ENCODE results near the gene PER2.

PER2 gene

GRCh38 chr2:238296638-238297457, 8.4 kb upstream of the PER2 start:
- Histone ChIP-seq H3K9ac (ENCODE audit: low read depth, low read length) (no peak overlapping the region), H3K4me3 (ENCODE audit: low read depth, low read length) (no peak overlapping the region), H3K27me3 (ENCODE audit: control insufficient read depth, insufficient read depth, low read length) (no peaks in the 10 kb centered on the region), H3K4me1 (ENCODE audit: control insufficient read depth, insufficient read depth, low read length) (no peaks in the 10 kb centered on the region), H3K9me3 (ENCODE audit: control insufficient read depth, insufficient read depth, low read length) (no peaks in the 10 kb centered on the region), H3K36me3 (ENCODE audit: control insufficient read depth, insufficient read depth, low read length) (no peaks in the 10 kb centered on the region), H3K27ac (ENCODE audit: low read depth, low read length) (no peak overlapping the region)

DNA sequence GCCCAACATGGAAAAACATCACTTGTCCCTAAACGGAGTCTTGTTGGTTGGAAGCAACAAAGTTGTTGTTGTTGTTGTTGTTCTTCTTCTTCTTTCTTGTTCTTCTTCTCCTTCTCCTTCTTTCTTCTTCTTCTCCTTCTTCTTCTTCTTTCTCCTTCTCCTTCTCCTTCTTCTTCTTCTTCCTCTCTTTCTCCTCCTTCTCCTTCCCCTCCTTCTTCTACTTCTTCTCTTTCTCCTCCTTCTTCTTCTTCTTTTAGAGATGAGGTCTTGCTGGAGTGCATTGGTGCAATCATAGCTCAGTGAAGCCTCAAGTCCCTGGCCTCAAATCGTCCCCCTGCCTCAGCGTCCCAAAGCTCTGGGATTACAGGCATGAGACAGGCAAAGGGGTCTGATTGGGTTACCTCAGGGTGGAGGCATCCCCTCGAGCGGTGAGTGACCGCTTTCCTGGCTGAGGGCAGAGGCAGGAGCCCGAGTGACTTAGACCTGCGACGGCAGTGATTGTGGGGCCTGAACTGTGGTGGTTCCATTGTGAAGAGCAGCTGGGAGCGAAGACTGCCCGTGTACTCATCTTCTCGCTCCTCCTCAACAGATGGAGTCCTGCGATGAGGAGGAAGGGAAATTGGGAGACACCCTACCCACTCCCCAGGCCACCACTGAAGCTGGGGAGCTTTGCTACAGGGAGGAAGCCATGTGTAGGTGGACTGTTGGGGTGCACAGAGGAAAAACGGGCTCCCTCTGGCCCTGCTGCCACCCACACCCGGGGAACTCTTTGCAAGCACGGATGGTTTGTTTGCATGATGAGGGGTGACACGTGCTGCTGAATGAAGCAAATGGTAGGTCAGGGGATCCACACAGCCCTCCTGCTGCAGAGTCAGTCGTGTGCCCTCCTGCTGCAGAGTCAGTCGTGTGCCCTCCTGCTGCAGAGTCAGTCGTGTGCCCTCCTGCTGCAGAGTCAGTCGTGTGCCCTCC, 7.0 kb upstream of the PER2 start:
- H3K4me1 ChIP-seq (ENCODE audit: control insufficient read depth, insufficient read depth, low read length) = peaks cover 3% of the 10 kb centered on the region; the same call in 1 of the 2 replicates
- no peaks in the 10 kb centered on the region for H3K9me3 ChIP-seq (ENCODE audit: control insufficient read depth, insufficient read depth, low read length)
- H3K27ac ChIP-seq (ENCODE audit: low read depth, low read length) = no peak overlapping the region
- H3K27me3 ChIP-seq (ENCODE audit: control insufficient read depth, insufficient read depth, low read length) = no peaks in the 10 kb centered on the region
- H3K4me3 ChIP-seq (ENCODE audit: low read depth, low read length) = no peak overlapping the region
- no peaks in the 10 kb centered on the region for H3K36me3 ChIP-seq (ENCODE audit: control insufficient read depth, insufficient read depth, low read length)
- H3K9ac ChIP-seq (ENCODE audit: low read depth, low read length) = no peak overlapping the region

- H3K9ac ChIP-seq (ENCODE audit: low read depth, low read length) = no peak overlapping the region
- H3K4me3 ChIP-seq (ENCODE audit: low read depth, low read length) = no peak overlapping the region
- H3K27ac ChIP-seq (ENCODE audit: low read depth, low read length) = no peak overlapping the region
- no peaks in the 10 kb centered on the region for H3K27me3 ChIP-seq (ENCODE audit: control insufficient read depth, insufficient read depth, low read length)
- H3K36me3 ChIP-seq (ENCODE audit: control insufficient read depth, insufficient read depth, low read length) = no peaks in the 10 kb centered on the region
- peaks cover 11% of the 10 kb centered on the region for H3K4me1 ChIP-seq (ENCODE audit: control insufficient read depth, insufficient read depth, low read length)
- H3K9me3 ChIP-seq (ENCODE audit: control insufficient read depth, insufficient read depth, low read length) = no peaks in the 10 kb centered on the region
Measured at GRCh38 chr2:238294393-238295143, 6.2 kb upstream of the PER2 start.

DNA sequence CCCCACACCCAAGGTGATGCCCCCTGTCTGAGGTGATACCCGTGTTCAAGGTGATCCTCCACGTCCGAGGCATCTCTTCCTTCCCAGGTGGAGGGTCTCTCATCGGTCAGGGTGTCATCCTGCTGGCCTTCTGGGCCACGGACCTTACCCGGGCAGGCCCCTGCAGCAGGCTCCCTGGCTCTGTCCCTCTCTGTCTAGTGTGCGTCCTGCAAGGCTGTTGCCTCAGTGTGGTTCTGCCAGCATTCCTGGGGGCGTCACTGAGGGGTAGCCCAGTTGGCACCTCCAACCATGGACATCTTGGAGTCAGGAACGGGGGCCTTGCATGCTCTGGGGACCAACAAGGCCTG, 5.6 kb upstream of the PER2 start:
- H3K36me3 ChIP-seq (ENCODE audit: control insufficient read depth, insufficient read depth, low read length) = no peaks in the 10 kb centered on the region
- no peak overlapping the region for H3K27ac ChIP-seq (ENCODE audit: low read depth, low read length)
- no peaks in the 10 kb centered on the region for H3K27me3 ChIP-seq (ENCODE audit: control insufficient read depth, insufficient read depth, low read length)
- H3K4me3 ChIP-seq (ENCODE audit: low read depth, low read length) = no peak overlapping the region
- H3K4me1 ChIP-seq (ENCODE audit: control insufficient read depth, insufficient read depth, low read length) = peaks cover 15% of the 10 kb centered on the region
- no peaks in the 10 kb centered on the region for H3K9me3 ChIP-seq (ENCODE audit: control insufficient read depth, insufficient read depth, low read length)
- H3K9ac ChIP-seq (ENCODE audit: low read depth, low read length) = no peak overlapping the region

DNA sequence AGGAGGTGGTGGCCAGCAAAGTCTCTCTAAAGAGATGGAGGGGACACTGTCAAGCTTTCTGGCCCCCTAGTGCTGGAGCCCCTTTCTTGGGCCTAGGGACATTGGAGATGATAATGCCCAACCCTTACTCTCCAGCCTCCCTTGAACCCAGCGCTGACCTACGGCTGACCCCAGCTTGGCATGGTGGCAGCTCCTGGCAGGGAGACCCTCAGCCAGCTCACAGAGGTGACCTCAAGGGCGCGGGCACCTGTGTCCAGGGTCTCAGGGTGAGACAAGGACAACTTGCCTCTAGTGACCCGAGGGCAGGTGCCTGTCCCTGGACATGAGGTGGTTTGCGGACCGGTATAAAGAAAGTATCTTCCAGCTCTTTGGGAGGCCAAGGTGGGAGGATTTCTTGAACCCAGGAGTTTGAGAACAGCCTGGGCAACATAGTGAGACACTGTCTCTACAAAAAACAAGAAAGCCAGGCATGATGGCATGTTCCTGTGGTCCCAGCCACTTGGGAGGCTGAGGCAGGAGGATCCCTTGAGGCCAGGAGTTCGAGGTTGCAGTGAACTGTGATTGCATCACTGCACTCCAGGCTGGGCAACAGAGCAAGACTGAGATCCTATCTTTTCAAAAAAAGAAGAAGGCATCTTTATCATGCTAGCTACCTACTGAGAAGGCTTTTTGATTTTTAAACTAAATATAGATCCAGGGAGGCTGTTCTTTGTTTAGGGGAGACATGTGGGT, 3.3 kb upstream of the PER2 start:
- Histone ChIP-seq H3K9ac (ENCODE audit: low read depth, low read length) (no peak overlapping the region), H3K27ac (ENCODE audit: low read depth, low read length) (no peak overlapping the region), H3K4me3 (ENCODE audit: low read depth, low read length) (no peak overlapping the region), H3K27me3 (ENCODE audit: control insufficient read depth, insufficient read depth, low read length) (0 out of 2 replicates have a peak, but pooled peaks cover 4% of the 10 kb centered on the region), H3K4me1 (ENCODE audit: control insufficient read depth, insufficient read depth, low read length) (peaks cover 15% of the 10 kb centered on the region), H3K9me3 (ENCODE audit: control insufficient read depth, insufficient read depth, low read length) (no peaks in the 10 kb centered on the region), H3K36me3 (ENCODE audit: control insufficient read depth, insufficient read depth, low read length) (no peaks in the 10 kb centered on the region)

DNA sequence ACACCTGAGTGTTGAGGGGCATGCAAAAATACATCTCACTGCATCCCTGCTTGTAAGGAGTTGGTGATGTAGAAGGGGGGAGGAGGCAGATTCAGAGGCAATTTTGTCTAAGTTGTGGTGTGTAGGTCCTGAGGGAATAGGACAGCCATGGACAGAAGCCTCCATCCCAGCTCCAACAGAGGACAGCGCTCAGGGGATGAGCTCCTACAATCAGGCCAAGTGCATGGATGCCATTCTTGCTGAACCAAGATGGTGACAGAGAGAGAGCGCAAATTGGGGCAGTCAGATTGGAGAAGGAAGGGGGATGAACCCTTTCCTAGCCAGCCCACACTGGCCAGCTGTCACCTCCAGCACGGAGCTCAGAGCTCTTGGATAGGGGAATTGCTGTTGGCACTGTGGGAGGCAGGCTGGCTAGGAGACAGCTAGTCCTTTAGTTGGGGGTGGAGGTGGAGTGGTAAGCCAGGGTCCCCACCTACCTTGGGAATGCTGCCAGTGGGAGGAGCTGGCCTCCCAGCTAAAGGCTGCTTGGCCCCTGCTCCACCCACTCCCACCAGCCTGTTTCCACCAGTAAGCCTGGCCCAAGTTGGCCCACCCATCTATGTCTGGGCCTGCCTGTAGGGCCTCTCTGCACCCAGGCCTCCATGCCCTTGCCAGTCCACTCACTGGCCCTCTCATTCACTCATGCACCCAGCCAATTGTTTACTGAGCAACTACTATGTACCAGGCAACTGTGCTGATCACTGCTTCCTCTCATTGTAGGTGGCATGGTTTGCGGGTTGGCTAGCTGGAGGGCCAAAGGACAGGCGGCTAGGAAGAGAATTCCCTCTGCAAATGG, 2.5 kb upstream of the PER2 start:
- Histone ChIP-seq H3K27me3 (ENCODE audit: control insufficient read depth, insufficient read depth, low read length) (0 out of 2 replicates have a peak, but pooled peaks cover 4% of the 10 kb centered on the region), H3K4me1 (ENCODE audit: control insufficient read depth, insufficient read depth, low read length) (peaks cover 21% of the 10 kb centered on the region), H3K36me3 (ENCODE audit: control insufficient read depth, insufficient read depth, low read length) (no peaks in the 10 kb centered on the region), H3K27ac (ENCODE audit: low read depth, low read length) (peak overlapping the region; percentile 65), H3K9me3 (ENCODE audit: control insufficient read depth, insufficient read depth, low read length) (no peaks in the 10 kb centered on the region), H3K4me3 (ENCODE audit: low read depth, low read length) (no peak overlapping the region), H3K9ac (ENCODE audit: low read depth, low read length) (no peak overlapping the region)

GRCh38 chr2:238290091-238290509, 1.7 kb upstream of the PER2 start:
- H3K9me3 ChIP-seq (ENCODE audit: control insufficient read depth, insufficient read depth, low read length) = no peaks in the 10 kb centered on the region
- H3K27me3 ChIP-seq (ENCODE audit: control insufficient read depth, insufficient read depth, low read length) = 0 out of 2 replicates have a peak, but pooled peaks cover 4% of the 10 kb centered on the region
- H3K9ac ChIP-seq (ENCODE audit: low read depth, low read length) = no peak overlapping the region
- H3K4me3 ChIP-seq (ENCODE audit: low read depth, low read length) = peak overlapping the region; percentile 86; the same call in 1 of the 2 replicates
- H3K4me1 ChIP-seq (ENCODE audit: control insufficient read depth, insufficient read depth, low read length) = peaks cover 29% of the 10 kb centered on the region
- peak overlapping the region; percentile 80 for H3K27ac ChIP-seq (ENCODE audit: low read depth, low read length)
- no peaks in the 10 kb centered on the region for H3K36me3 ChIP-seq (ENCODE audit: control insufficient read depth, insufficient read depth, low read length)

- Histone ChIP-seq H3K4me3 (ENCODE audit: low read depth, low read length) (peak overlapping the region; percentile 86), H3K9me3 (ENCODE audit: control insufficient read depth, insufficient read depth, low read length) (no peaks in the 10 kb centered on the region), H3K27ac (ENCODE audit: low read depth, low read length) (peak overlapping the region; percentile 80), H3K27me3 (ENCODE audit: control insufficient read depth, insufficient read depth, low read length) (0 out of 2 replicates have a peak, but pooled peaks cover 4% of the 10 kb centered on the region), H3K4me1 (ENCODE audit: control insufficient read depth, insufficient read depth, low read length) (peaks cover 29% of the 10 kb centered on the region), H3K9ac (ENCODE audit: low read depth, low read length) (peak overlapping the region; percentile 2; the same call in 1 of the 2 replicates), H3K36me3 (ENCODE audit: control insufficient read depth, insufficient read depth, low read length) (no peaks in the 10 kb centered on the region)
Measured at GRCh38 chr2:238289574-238289973, 1.2 kb upstream of the PER2 start.

GRCh38 chr2:238288650-238289573, 502 bp upstream of the PER2 start:
- H3K27ac ChIP-seq (ENCODE audit: low read depth, low read length) = peak overlapping the region; percentile 80
- peak overlapping the region; percentile 78; the same call in 1 of the 2 replicates for H3K9ac ChIP-seq (ENCODE audit: low read depth, low read length)
- 0 out of 2 replicates have a peak, but pooled peaks cover 4% of the 10 kb centered on the region for H3K27me3 ChIP-seq (ENCODE audit: control insufficient read depth, insufficient read depth, low read length)
- no peaks in the 10 kb centered on the region for H3K36me3 ChIP-seq (ENCODE audit: control insufficient read depth, insufficient read depth, low read length)
- H3K4me3 ChIP-seq (ENCODE audit: low read depth, low read length) = peak overlapping the region; percentile 86
- H3K4me1 ChIP-seq (ENCODE audit: control insufficient read depth, insufficient read depth, low read length) = peaks cover 29% of the 10 kb centered on the region
- no peaks in the 10 kb centered on the region for H3K9me3 ChIP-seq (ENCODE audit: control insufficient read depth, insufficient read depth, low read length)
